Anterior cingulate cortex (tissue), 58 donors: ENCODE data around the gene FGD4.
"Not testable (repeated sequence)": the region's sequence is repeated elsewhere in the genome, so short reads cannot be mapped to it uniquely, and the experiment has no call there.

Experiments
- DNase-seq, 58 donors: peaks; one replicate each; lab custom pipeline; 2025; lab: John Stamatoyannopoulos, UW

Gene FGD4

DNA sequence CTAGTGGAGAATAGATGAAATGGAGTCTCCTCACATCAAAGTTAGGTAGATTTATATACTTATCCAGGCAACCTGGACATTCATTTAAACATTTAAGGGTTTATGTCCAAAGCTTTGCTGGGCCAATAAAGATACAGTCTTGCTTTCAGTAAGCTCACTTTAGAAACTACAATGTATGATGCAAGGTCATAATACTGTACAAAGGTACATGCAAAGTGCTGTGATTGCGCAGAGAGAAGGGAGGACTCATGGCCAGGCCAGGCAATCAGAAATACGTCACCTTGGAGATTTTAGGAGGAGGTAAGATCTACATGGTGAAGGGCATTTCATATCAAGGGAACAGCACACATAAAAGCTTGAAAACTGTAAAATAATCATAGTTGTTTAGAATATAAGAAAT is 113.6 kb downstream of the FGD4 start:
- no peak for DNase-seq

DNA sequence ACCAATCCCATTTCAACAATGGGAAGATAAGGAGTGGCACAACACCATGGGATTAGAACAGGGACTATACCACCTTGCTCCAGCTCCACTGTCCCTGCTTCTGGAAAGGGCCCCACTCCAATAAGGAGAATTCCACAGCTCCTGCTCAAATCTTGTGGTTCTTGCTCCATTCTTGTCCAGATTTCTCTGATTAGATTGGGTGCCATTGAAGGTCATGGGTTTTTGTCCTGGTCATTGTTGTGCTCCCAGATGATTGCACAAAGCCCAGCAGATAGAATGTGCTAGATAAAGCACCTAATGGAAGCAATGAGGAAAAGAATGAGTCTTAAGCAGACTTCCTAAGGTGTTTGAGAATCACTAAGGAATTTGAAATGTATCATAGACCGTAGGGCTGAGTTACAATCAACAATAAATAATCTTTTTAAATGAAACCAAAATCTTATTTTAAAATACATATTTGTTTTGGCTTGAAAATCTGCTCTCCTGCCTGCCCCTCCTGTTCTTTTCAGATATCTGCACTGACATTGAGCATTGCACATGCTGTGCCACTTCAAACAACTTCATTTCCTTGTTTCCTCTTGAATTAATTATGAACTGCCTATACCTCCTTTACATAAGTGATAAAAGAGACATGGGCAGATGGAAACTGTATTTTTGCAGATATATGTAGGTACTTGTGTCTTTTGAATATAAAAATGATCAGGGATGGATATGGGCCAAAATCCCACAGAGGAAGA is 115.9 kb downstream of the FGD4 start:
- DNase-seq, result no peak

DNA sequence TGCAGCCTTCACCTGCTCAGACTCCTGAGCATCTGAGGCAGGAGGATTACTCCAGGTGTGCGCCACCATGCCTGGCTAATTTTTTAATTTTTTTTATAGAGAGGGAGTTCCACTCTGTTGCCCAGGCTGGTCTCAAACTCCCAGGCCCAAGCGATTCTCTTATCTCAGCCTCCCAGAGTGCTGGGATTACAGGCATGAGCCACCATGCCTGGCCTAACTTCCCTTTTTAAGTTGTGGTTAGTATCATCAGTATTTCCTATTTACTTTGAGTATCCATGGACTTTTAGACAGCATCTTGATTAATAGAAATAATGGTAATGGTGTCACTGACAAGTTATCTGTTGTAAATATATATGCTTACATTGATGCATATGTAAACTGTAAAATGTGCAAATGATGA is 116.9 kb downstream of the FGD4 start:
- DNase-seq, result no peak

DNA sequence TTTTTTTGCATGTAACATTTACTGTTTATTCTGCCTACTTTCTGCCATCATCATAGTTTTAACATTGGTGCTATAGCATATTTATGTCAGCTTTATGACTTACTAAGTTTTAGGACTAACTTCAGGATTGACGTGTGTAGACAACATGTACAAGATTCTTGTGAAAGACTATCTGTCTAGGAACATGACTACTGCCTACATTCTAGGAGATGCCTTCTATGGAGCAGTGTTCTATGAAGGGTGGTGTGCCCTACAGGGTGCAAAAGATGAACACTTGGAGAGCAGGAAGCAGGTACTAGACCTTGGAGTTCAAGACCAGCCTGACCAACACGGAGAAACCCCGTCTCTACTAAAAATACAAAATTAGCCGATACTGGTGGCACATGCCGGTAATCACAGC is 118.6 kb downstream of the FGD4 start:
- DNase-seq, result no peak

DNA sequence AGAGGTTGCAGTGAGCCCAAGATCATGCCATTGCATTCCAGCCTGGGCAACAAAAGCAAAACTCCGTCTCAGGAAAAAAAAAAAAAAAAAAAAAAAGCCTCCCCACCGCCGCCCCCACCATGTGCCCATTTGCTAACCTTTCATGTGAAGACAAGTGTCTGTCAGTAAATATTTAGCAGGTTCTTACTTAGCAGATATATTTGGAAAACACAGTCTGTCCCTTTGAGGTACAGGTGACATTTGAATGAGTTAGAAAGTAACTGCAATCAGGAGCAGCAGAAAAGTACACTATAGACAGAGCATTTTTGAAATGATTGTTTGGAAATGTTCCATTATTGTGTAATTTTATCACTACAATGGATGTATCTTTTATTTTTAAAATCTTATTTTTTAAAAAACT is 119.7 kb downstream of the FGD4 start:
- DNase-seq, result no peak

DNA sequence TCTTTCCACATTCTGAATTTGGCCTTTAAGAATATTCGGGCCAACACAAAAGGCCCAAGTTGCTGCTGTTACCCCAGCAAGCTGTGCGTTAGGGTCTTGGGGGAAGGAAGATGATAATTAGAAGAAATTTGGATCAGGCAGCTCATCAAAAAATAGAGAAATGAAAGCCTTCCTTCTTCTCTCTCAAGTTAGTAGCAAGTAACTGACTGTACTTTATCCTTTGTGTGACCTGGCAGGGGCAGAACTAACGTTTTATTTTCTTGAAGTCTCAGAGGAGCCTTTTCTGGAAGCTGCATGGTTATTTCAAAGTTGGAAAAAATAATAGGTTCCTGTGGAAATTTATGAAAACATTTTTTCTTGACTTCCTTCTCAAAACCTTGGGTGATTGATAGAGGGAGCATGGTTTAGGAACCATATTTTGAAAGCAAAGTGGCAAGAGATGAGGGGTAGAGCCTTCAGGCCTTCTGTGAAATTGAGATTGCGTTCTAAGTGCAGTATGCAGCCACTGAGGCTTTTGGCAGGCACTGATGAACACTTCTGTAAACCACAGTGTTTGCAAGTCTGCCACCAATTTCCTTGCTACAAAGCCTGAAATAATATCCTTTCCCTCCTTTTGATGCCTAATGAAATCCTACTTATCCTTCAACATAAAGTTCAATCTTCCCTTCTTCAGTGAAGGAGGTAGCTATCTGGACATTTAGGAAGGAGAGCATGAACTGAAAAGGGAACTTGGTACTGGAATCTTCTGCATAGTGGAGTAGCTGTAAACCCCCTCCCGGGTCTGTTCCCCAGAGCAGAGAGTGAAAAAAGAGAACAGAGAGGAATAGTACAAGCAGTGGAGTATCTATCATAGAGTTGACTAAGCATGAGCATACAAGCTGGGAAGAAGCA is 123.2 kb downstream of the FGD4 start:
- DNase-seq, result no peak

DNA sequence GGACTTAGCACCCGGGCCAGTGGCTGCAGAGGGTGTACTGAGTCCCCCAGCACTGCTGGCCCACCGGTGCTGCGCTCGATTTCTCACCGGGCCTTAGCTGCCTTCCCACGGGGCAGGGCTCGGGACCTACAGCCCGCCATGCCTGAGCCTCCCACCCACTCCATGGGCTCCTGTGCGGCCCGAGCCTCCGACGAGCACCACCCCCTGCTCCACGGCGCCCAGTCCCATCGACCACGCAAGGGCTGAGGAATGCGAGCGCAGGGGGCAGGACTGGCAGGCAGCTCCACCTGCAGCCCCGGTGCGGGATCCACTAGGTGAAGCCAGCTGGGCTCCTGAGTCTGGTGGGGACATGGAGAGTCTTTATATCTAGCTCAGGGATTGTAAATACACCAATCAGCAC is 126.4 kb downstream of the FGD4 start:
- not testable (repeated sequence) for DNase-seq

DNA sequence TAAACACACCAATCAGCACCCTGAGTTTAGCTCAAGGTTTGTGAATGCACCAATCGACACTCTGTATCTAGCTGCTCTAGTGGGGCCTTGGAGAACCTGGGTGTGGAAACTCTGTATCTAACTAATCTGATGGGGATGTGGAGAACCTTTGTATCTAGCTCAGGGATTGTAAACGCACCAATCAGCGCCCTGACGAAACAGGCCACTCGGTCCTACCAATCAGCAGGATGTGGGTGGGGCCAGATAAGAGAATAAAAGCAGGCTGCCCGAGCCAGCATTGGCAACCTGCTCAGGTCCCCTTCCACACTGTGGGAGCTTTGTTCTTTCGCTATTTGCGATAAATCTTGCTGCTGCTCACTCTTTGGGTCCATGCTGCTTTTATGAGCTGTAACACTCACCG is 127.0 kb downstream of the FGD4 start:
- DNase-seq, result not testable (repeated sequence)

DNA sequence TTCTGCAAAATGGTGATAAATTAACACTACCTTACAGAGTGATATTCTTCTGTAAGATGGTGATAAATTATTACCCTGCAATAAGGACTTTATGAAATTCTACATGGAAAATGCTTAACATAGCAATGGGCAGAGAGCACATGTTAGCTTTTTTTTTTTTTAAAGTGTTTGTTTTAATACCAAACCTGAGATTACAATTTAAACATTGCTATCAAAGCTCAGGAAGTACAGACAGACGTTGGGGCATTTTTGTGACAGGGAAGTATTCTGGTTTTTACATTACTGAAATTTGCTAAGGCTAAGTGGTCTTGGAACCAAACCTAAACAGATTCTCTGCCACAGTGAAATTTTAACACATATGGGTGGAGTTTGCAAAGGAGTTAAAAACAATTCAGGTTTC is 133.1 kb downstream of the FGD4 start:
- DNase-seq, result no peak

GRCh38 chr12:32532951-32533350 is 133.6 kb downstream of the FGD4 start:
- DNase-seq, result no peak

DNA sequence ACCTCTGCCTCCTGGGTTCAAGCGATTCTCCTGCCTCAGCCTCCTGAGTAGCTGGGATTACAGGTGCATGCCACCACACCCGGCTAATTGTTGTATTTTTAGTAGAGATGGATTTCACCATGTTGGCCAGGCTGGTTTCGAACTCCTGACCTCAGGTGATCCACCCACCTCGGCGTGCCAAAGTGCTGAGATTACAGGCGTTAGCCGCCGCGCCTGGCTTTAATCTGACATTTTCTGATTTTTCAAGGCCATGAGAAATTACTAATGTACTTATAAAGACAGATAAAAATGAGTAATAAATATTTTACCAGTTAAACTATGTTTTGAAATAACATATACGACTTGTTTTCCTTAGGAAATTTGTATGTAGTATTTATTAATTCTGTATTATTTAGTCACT is 134.1 kb downstream of the FGD4 start:
- not testable (repeated sequence) for DNase-seq

DNA sequence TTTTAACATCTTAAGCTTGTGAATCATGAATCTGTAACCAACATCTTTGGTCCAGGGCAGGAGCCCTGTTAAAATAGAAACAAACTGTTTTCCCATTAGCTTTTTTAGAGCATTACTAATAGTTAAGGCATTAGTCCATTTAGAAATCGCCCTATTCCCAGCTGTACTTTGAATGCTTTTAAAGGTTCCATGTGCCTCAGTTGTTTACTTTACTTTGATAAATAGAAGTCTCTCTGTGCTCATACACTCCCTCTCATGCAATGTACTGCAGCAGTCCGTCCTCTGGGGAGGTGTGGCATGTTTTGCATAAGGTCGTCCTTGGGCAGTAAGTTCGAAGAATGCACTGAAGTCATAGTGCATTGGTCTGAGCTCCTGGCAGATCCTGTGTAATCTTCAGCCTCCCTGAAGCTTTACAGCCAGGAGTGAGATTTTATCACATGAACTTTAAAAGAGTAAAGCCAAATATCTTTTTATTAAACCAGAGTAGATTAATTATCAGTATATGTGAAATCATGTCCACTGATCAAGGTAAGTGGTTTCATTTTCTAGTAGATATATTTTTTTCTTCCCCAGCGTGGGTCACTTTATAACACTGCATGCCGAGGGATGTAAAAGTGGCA is 134.7 kb downstream of the FGD4 start:
- DNase-seq, result peak in 4 of 58 donors; percentile 12 to 29 (median 23)

DNA sequence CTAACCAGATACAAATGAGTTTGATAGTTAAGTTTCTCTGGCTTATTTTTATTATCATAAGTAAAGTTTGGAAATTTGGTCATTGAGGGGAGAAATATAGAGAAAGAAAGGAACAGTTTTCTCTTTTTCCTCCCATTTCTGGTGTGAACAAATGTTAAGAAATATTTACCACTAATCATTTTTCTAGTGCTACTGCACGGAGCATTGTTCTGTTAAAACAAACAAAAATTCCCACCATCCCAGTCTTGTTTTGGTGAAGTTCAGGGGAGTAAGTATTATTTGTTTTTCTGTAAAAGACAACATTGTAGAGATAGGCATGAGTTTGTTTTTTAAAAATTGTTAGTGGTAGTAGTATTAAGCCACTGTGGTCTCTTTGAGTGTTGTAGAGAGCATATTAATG is 135.3 kb downstream of the FGD4 start:
- no peak for DNase-seq

- peak in 55 of 58 donors; percentile 10 to 88 (median 67) for DNase-seq
These were observed 136.1 kb downstream of the FGD4 start for GRCh38 chr12:32535288-32535999.

GRCh38 chr12:32536000-32536345 is 136.6 kb downstream of the FGD4 start:
- DNase-seq, result no peak

DNA sequence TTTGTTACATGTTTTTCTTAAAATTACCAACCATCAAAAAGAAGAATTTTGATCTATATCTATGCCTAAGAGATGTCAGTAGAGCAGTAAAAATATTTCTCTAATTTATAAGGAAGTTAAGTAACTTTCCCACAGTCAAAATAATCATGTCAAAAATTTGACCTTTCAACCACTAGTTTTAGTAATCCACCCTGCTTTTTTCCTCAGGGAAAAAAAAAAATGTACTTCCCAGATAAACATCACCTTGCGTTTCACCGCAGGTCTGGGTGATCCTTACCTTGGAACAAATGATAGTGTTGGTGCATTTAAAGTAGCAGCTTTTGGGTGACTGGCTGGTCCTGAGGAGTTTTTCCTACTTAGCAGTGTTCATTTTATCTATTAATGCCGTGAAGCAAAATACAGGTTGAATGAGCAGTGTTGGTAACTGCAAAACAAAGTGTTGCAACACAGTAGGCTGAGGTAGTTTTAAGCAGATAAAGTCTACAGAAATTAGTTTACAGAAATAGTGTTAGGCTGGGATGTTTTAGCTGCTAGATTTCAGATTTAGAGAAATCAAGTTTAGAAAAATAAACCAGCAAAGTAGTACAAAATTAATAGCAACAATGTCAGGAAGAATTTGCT is 142.5 kb downstream of the FGD4 start:
- DNase-seq, result no peak

- no peak for DNase-seq
These were observed 143.3 kb downstream of the FGD4 start for GRCh38 chr12:32542428-32543229.

- no peak for DNase-seq
These were observed 145.5 kb downstream of the FGD4 start for GRCh38 chr12:32544893-32545292.

GRCh38 chr12:32545413-32545980 is 146.1 kb downstream of the FGD4 start:
- DNase-seq, result no peak
